Peyer's patch (tissue), 4 donors: ENCODE results near the gene ARFGAP1. TPM values are rescaled to one million over a fixed set of nuclear protein-coding genes. Genes with fewer than 3 reads are reported as not detected.

Experiments used
- DNase-seq, 3 donors: peaks; one replicate each; pipeline ENCODE4 v3.0.0-alpha.2; 2017 to 2019
- H3K27ac ChIP-seq, 4 donors: fragments of 200-600 bp; sonication (generic); one replicate each; pipeline ENCODE4 v1.5.1; 2016 to 2019
- H3K27me3 ChIP-seq, 2 donors: fragments of 200-600 bp; sonication (generic); one replicate each; pipeline ENCODE4 v1.5.1; 2019
- H3K36me3 ChIP-seq, 3 donors: fragments of 200-600 bp; sonication (generic); one replicate each; pipeline ENCODE4 v1.5.1; 2016 to 2019
- H3K4me1 ChIP-seq, 4 donors: fragments of 200-600 bp; sonication (generic); one replicate each; pipeline ENCODE4 v1.5.1; 2016 to 2019
- H3K4me3 ChIP-seq, 4 donors: fragments of 200-600 bp; sonication (generic); 1 replicate in 3 of 4; 2 replicates in 1 of 4; pipeline ENCODE4 v1.5.1; 2016 to 2019; ENCODE audit warnings: mild to moderate bottlenecking in 1 of 4
- H3K9me3 ChIP-seq, 4 donors: fragments of 200-600 bp; sonication (generic); one replicate each; pipeline ENCODE4 v1.5.1; 2016 to 2019; ENCODE audit warnings: mild to moderate bottlenecking in 1 of 4
- POLR2A ChIP-seq, 2 donors: fragments of 450-650 bp; IDR thresholded peaks; one replicate each; pipeline ENCODE4 v1.5.1; 2017; ENCODE audit warnings: antibody characterized with exemption in 2 of 2, mild to moderate bottlenecking in 2 of 2, moderate library complexity in 2 of 2
- total RNA-seq, 4 donors: library from RNA; depleted of rRNA; stranded (reverse); fragments of >200 nt; gene quantifications; one replicate each; pipeline ENCODE4 v1.1.0, GENCODE V29; 2016
- TF ChIP-seq, protein P1 (sequence below), 6 experiments: fragments of 450-650 bp in 4 of 6; fragments of 200-600 bp in 2 of 6; sonication (generic) in 1 of 6; IDR thresholded peaks; one replicate each; pipeline ENCODE4 v1.5.1; 2017 to 2019; ENCODE audit warnings: antibody characterized with exemption in 6 of 6, mild to moderate bottlenecking in 3 of 6, moderate library complexity in 1 of 6

The ARFGAP1 gene
- total RNA-seq, 4 donors from 2014 or later: 66.6 to 149 (median 89.8) TPM

DNA sequence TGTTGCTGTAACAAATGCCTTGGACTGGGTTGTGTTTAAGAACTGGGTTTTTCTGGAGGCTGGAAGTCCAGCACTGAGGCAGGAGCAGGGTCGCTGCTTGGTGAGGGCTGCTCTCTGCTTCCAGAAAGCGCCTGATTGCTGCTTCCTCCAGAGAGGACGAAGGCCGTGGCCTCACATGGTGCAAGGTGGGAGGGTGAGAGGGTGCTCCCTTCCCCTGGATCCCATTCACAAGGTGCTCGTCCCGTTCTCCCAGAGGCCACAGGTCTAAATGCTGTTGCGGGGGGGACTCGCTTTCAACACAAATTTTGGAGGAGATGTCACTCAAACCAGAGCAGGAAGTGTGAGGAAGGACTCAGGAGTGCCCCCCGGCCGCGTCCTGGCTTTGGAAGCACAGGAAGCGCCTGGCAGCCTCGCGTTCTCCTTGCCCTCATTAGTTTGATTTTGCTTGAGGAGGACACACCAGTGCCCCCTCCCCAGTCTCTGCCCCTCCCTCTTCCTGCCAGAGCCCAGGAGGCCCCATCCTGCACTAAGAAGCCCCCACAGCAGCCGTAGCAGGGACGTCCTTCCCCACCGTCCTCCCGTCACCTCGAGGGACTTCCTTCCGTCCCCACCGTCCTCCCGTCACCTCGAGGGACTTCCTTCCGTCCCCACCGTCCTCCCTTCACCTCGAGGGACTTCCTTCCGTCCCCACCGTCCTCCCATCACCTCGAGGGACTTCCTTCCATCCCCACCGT, 10.7 kb upstream of the ARFGAP1 start:
- DNase-seq: no peak
- Histone ChIP-seq H3K27me3 (no peaks in the 10 kb centered on the region), H3K27ac (no peak overlapping the region), H3K9me3 (no peaks in the 10 kb centered on the region), H3K36me3 (no peaks in the 10 kb centered on the region), H3K4me1 (no peaks in the 10 kb centered on the region), H3K4me3 (no peak overlapping the region)
- TF ChIP-seq POLR2A (IDR thresholded peaks at IDR 0.05): no peak
- TF ChIP-seq, protein P1, sequence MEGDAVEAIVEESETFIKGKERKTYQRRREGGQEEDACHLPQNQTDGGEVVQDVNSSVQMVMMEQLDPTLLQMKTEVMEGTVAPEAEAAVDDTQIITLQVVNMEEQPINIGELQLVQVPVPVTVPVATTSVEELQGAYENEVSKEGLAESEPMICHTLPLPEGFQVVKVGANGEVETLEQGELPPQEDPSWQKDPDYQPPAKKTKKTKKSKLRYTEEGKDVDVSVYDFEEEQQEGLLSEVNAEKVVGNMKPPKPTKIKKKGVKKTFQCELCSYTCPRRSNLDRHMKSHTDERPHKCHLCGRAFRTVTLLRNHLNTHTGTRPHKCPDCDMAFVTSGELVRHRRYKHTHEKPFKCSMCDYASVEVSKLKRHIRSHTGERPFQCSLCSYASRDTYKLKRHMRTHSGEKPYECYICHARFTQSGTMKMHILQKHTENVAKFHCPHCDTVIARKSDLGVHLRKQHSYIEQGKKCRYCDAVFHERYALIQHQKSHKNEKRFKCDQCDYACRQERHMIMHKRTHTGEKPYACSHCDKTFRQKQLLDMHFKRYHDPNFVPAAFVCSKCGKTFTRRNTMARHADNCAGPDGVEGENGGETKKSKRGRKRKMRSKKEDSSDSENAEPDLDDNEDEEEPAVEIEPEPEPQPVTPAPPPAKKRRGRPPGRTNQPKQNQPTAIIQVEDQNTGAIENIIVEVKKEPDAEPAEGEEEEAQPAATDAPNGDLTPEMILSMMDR (IDR thresholded peaks at IDR 0.05): no peak

- H3K36me3 ChIP-seq: no peaks in the 10 kb centered on the region
- no peaks in the 10 kb centered on the region for H3K9me3 ChIP-seq
- no peak for DNase-seq
- H3K27ac ChIP-seq: no peak overlapping the region
- no peak overlapping the region for H3K4me3 ChIP-seq
- no peak for TF ChIP-seq POLR2A (IDR thresholded peaks at IDR 0.05)
- TF ChIP-seq, protein P1 (IDR thresholded peaks at IDR 0.05): no peak
- H3K27me3 ChIP-seq: no peaks in the 10 kb centered on the region
- no peaks in the 10 kb centered on the region for H3K4me1 ChIP-seq
Measured at GRCh38 chr20:63262836-63263235, 9.8 kb upstream of the ARFGAP1 start.

- H3K27me3 ChIP-seq: no peaks in the 10 kb centered on the region
- no peaks in the 10 kb centered on the region for H3K9me3 ChIP-seq
- no peak for DNase-seq
- no peak overlapping the region for H3K4me3 ChIP-seq
- H3K27ac ChIP-seq: no peak overlapping the region
- TF ChIP-seq, protein P1 (IDR thresholded peaks at IDR 0.05): no peak
- TF ChIP-seq POLR2A (IDR thresholded peaks at IDR 0.05): no peak
- H3K4me1 ChIP-seq: no peaks in the 10 kb centered on the region
- H3K36me3 ChIP-seq: no peaks in the 10 kb centered on the region
Measured at GRCh38 chr20:63264000-63264399, 8.6 kb upstream of the ARFGAP1 start.

- no peaks in the 10 kb centered on the region for H3K36me3 ChIP-seq
- no peak for DNase-seq
- H3K4me1 ChIP-seq: no peaks in the 10 kb centered on the region
- no peak overlapping the region for H3K27ac ChIP-seq
- H3K9me3 ChIP-seq: no peaks in the 10 kb centered on the region
- no peaks in the 10 kb centered on the region for H3K27me3 ChIP-seq
- H3K4me3 ChIP-seq: no peak overlapping the region
- TF ChIP-seq, protein P1 (IDR thresholded peaks at IDR 0.05): no peak
- TF ChIP-seq POLR2A (IDR thresholded peaks at IDR 0.05): no peak
Measured at GRCh38 chr20:63264519-63264918, 8.1 kb upstream of the ARFGAP1 start.

GRCh38 chr20:63265891-63266515, 6.6 kb upstream of the ARFGAP1 start:
- H3K27ac ChIP-seq: no peak overlapping the region
- no peak for DNase-seq
- no peak for TF ChIP-seq POLR2A (IDR thresholded peaks at IDR 0.05)
- TF ChIP-seq, protein P1 (IDR thresholded peaks at IDR 0.05): no peak
- H3K4me1 ChIP-seq: no peaks in the 10 kb centered on the region
- no peaks in the 10 kb centered on the region for H3K9me3 ChIP-seq
- H3K4me3 ChIP-seq: no peak overlapping the region
- H3K27me3 ChIP-seq: no peaks in the 10 kb centered on the region
- H3K36me3 ChIP-seq: no peaks in the 10 kb centered on the region
